MM.1S (cell line): ENCODE results near the gene GSG1L.

Experiments
- DNase-seq: peaks from one replicate; pipeline ENCODE4 v3.0.0-alpha.2; 2015
- H2AFZ ChIP-seq: fragments of 300-600 bp; sonication (generic); 2 replicates; pipeline ENCODE4 v1.6.0; 2016; ENCODE audit warnings: antibody characterized with exemption, low read length
- H3F3A ChIP-seq: fragments of 300-600 bp; sonication (generic); 2 replicates; pipeline ENCODE4 v1.6.1; 2016; ENCODE audit warnings: mild to moderate bottlenecking, antibody characterized with exemption, low read length, moderate library complexity, mixed read lengths; ENCODE audit not compliant: insufficient read depth
- H3K27ac ChIP-seq: fragments of 300-600 bp; sonication (generic); 2 replicates; pipeline ENCODE4 v1.5.1; 2016; ENCODE audit warnings: mild to moderate bottlenecking, low read length
- H3K27me3 ChIP-seq: fragments of 300-600 bp; sonication (generic); replicated peaks from 2 replicates; pipeline ENCODE4 v1.6.0; 2016; ENCODE audit warnings: low read length; ENCODE audit not compliant: insufficient read depth
- H3K36me3 ChIP-seq: fragments of 300-600 bp; sonication (generic); replicated peaks from 2 replicates; pipeline ENCODE4 v1.6.1; 2016; ENCODE audit warnings: mild to moderate bottlenecking, low read length, mixed read lengths; ENCODE audit not compliant: insufficient read depth
- H3K4me1 ChIP-seq: fragments of 300-600 bp; sonication (generic); 2 replicates; pipeline ENCODE4 v1.6.1; 2016; ENCODE audit warnings: low read length, mixed read lengths
- H3K4me2 ChIP-seq: fragments of 300-600 bp; sonication (generic); 2 replicates; pipeline ENCODE4 v1.6.0; 2016; ENCODE audit warnings: low read depth, low read length
- H3K4me3 ChIP-seq: fragments of 300-600 bp; sonication (generic); 2 replicates; pipeline ENCODE4 v1.5.1; 2016; ENCODE audit warnings: low read length, mixed read lengths
- H3K79me2 ChIP-seq: fragments of 300-600 bp; sonication (generic); 2 replicates; pipeline ENCODE4 v1.6.1; 2016; ENCODE audit warnings: mixed run types, low read length, mixed read lengths
- H3K9ac ChIP-seq: fragments of 300-600 bp; sonication (generic); 2 replicates; pipeline ENCODE4 v1.6.1; 2016; ENCODE audit warnings: low read length, mixed read lengths
- H3K9me2 ChIP-seq: fragments of 300-600 bp; sonication (generic); replicated peaks from 2 replicates; pipeline ENCODE4 v1.6.1; 2016; ENCODE audit warnings: mild to moderate bottlenecking, low read length, mixed read lengths; ENCODE audit not compliant: insufficient read depth
- H3K9me3 ChIP-seq: fragments of 300-600 bp; sonication (generic); replicated peaks from 2 replicates; pipeline ENCODE4 v1.6.1; 2016; ENCODE audit warnings: mild to moderate bottlenecking, low read length, mixed read lengths; ENCODE audit not compliant: insufficient read depth
- H4K20me1 ChIP-seq: fragments of 300-600 bp; sonication (generic); 2 replicates; pipeline ENCODE4 v1.6.1; 2016; ENCODE audit warnings: mild to moderate bottlenecking, low read length, moderate library complexity, mixed read lengths; ENCODE audit not compliant: insufficient read depth
- EZH2 ChIP-seq: fragments of 300-600 bp; sonication (generic); optimal IDR thresholded peaks from 2 replicates; pipeline ENCODE3; 2017; ENCODE audit warnings: low read depth, mild to moderate bottlenecking, antibody characterized with exemption, low read length, mixed read lengths
- EZH2phosphoT487 ChIP-seq: fragments of 300-600 bp; sonication (generic); IDR thresholded peaks from 2 replicates; pipeline ENCODE4 v1.6.1; 2018; ENCODE audit warnings: antibody characterized with exemption, low read length
- TF ChIP-seq, protein P1 (sequence below): fragments of 300-600 bp; sonication (generic); IDR thresholded peaks from 2 replicates; pipeline ENCODE4 v1.5.1; 2016; ENCODE audit warnings: antibody characterized with exemption, low read length, mixed read lengths

The GSG1L gene

GRCh38 chr16:27776556-27777225 lies 286.8 kb downstream of the GSG1L start:
- H3K27me3 ChIP-seq: no peaks in the 10 kb centered on the region
- TF ChIP-seq EZH2phosphoT487: no peak
- TF ChIP-seq, protein P1, sequence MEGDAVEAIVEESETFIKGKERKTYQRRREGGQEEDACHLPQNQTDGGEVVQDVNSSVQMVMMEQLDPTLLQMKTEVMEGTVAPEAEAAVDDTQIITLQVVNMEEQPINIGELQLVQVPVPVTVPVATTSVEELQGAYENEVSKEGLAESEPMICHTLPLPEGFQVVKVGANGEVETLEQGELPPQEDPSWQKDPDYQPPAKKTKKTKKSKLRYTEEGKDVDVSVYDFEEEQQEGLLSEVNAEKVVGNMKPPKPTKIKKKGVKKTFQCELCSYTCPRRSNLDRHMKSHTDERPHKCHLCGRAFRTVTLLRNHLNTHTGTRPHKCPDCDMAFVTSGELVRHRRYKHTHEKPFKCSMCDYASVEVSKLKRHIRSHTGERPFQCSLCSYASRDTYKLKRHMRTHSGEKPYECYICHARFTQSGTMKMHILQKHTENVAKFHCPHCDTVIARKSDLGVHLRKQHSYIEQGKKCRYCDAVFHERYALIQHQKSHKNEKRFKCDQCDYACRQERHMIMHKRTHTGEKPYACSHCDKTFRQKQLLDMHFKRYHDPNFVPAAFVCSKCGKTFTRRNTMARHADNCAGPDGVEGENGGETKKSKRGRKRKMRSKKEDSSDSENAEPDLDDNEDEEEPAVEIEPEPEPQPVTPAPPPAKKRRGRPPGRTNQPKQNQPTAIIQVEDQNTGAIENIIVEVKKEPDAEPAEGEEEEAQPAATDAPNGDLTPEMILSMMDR: no peak
- no peak for TF ChIP-seq EZH2
- H3K4me2 ChIP-seq: no peak overlapping the region
- H3K36me3 ChIP-seq: no peaks in the 10 kb centered on the region
- H3K27ac ChIP-seq: no peak overlapping the region
- H4K20me1 ChIP-seq: no peaks in the 10 kb centered on the region
- no peaks in the 10 kb centered on the region for H3K4me1 ChIP-seq
- no peak for DNase-seq
- H3K9ac ChIP-seq: no peak overlapping the region
- H2AFZ ChIP-seq: no peak overlapping the region
- H3K9me3 ChIP-seq: no peaks in the 10 kb centered on the region
- no peaks in the 10 kb centered on the region for H3F3A ChIP-seq
- H3K4me3 ChIP-seq: no peak overlapping the region
- H3K9me2 ChIP-seq: no peaks in the 10 kb centered on the region
- no peaks in the 10 kb centered on the region for H3K79me2 ChIP-seq

GRCh38 chr16:27775254-27775653 lies 288.3 kb downstream of the GSG1L start:
- no peaks in the 10 kb centered on the region for H4K20me1 ChIP-seq
- H3K9me3 ChIP-seq: no peaks in the 10 kb centered on the region
- H3K4me3 ChIP-seq: no peak overlapping the region
- no peaks in the 10 kb centered on the region for H3F3A ChIP-seq
- H3K9me2 ChIP-seq: no peaks in the 10 kb centered on the region
- H2AFZ ChIP-seq: no peak overlapping the region
- no peak overlapping the region for H3K4me2 ChIP-seq
- TF ChIP-seq EZH2phosphoT487 (no peak), EZH2 (no peak)
- TF ChIP-seq, protein P1: no peak
- H3K27ac ChIP-seq: no peak overlapping the region
- no peaks in the 10 kb centered on the region for H3K27me3 ChIP-seq
- H3K36me3 ChIP-seq: no peaks in the 10 kb centered on the region
- no peak overlapping the region for H3K9ac ChIP-seq
- H3K79me2 ChIP-seq: no peaks in the 10 kb centered on the region
- no peak for DNase-seq
- no peaks in the 10 kb centered on the region for H3K4me1 ChIP-seq

DNA sequence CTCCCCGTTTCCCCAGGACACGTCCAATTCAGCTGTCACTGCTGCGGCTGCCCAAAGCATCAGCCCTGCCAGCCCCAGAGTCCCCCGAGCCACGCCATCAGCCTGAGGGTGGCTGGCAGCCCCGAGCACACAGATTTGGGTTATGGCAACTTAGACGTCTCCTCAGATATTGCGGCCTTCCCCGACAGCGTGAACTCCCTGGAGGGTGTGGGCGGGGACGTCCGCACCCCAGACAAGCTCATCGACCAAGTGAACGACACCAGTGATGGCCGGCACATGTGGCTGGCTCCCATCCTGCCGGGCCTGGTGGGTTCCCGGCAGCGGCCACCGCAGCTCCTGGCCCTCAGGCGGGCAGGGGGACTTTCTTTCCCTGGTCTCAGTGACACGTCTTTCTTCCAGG lies 288.7 kb downstream of the GSG1L start:
- H3K4me3 ChIP-seq: no peak overlapping the region
- TF ChIP-seq EZH2phosphoT487 (no peak), EZH2 (no peak)
- TF ChIP-seq, protein P1: no peak
- no peaks in the 10 kb centered on the region for H3F3A ChIP-seq
- H3K27me3 ChIP-seq: no peaks in the 10 kb centered on the region
- no peaks in the 10 kb centered on the region for H4K20me1 ChIP-seq
- no peaks in the 10 kb centered on the region for H3K36me3 ChIP-seq
- no peak overlapping the region for H2AFZ ChIP-seq
- no peaks in the 10 kb centered on the region for H3K9me2 ChIP-seq
- no peak for DNase-seq
- no peaks in the 10 kb centered on the region for H3K4me1 ChIP-seq
- H3K4me2 ChIP-seq: no peak overlapping the region
- no peaks in the 10 kb centered on the region for H3K9me3 ChIP-seq
- no peak overlapping the region for H3K27ac ChIP-seq
- H3K79me2 ChIP-seq: no peaks in the 10 kb centered on the region
- H3K9ac ChIP-seq: no peak overlapping the region
